HEK293 (cell line): ENCODE data around the gene NDUFB1.

Experiments
- CTCF ChIA-PET: fragments of 350-600 bp; formaldehyde crosslinking; extraction: SDS; loops from one replicate; lab custom pipeline; 2021; ENCODE audit warnings: antibody characterized with exemption; lab: Yijun Ruan, JAX
- POLR2A ChIA-PET: fragments of 300-600 bp; formaldehyde crosslinking; extraction: SDS; loops from one replicate; lab custom pipeline; 2020; ENCODE audit warnings: antibody characterized with exemption, inconsistent platforms; lab: Yijun Ruan, JAX
- H3K27ac ChIP-seq: fragments of 200-500 bp; sonication (Bioruptor generic); 2 replicates; pipeline ENCODE4 v1.5.1; 2014; ENCODE audit warnings: low read depth, low read length, control low read depth, inconsistent platforms; ENCODE audit errors: extremely low read depth
- H3K36me3 ChIP-seq, 2 experiments: fragments of 200-500 bp in 1 of 2; sonication (Bioruptor generic) in 1 of 2; 1 replicate in 1 of 2; 2 replicates in 1 of 2; pipeline ENCODE4 v1.5.1; 2014 to 2017; ENCODE audit warnings: inconsistent platforms in 2 of 2, low read length in 2 of 2; ENCODE audit not compliant: control insufficient read depth in 2 of 2, insufficient read depth in 1 of 2
- H3K4me1 ChIP-seq: fragments of 200-500 bp; sonication (Bioruptor generic); 2 replicates; pipeline ENCODE4 v1.5.1; 2014; ENCODE audit warnings: mild to moderate bottlenecking, low read length, inconsistent platforms; ENCODE audit not compliant: control insufficient read depth, insufficient read depth
- H3K4me3 ChIP-seq: 2 replicates; pipeline ENCODE4 v1.5.1; 2011; ENCODE audit warnings: low read depth, mild to moderate bottlenecking, control low read depth, low read length, moderate library complexity
- H3K9me3 ChIP-seq: fragments of 200-500 bp; sonication (Bioruptor generic); 2 replicates; pipeline ENCODE4 v1.5.1; 2014; ENCODE audit warnings: low read depth, low read length, inconsistent platforms; ENCODE audit not compliant: control insufficient read depth, insufficient read depth
- HOXA7 ChIP-seq: sonication (generic); formaldehyde crosslinking; IDR thresholded peaks from 2 replicates; pipeline ENCODE4 v1.8.1; 2022; ENCODE audit warnings: missing genetic modification reagents, borderline replicate concordance
- KLF9 ChIP-seq: fragments of 450-650 bp; formaldehyde crosslinking; IDR thresholded peaks from 2 replicates; pipeline ENCODE4 v1.5.1; 2016; ENCODE audit warnings: missing biosample characterization, missing genetic modification characterization, low read depth
- MYNN ChIP-seq: fragments of 450-650 bp; formaldehyde crosslinking; IDR thresholded peaks from 2 replicates; pipeline ENCODE4 v1.5.1; 2016; ENCODE audit warnings: missing biosample characterization, missing genetic modification characterization, borderline replicate concordance
- PRDM1 ChIP-seq: fragments of 450-650 bp; formaldehyde crosslinking; IDR thresholded peaks from 2 replicates; pipeline ENCODE4; 2016; ENCODE audit warnings: missing biosample characterization, missing genetic modification characterization
- TRIM28 ChIP-seq: IDR thresholded peaks from 2 replicates; pipeline ENCODE4 v1.6.1; 2011; ENCODE audit warnings: low read length, control low read depth, borderline replicate concordance
- ZFP37 ChIP-seq: fragments of 450-650 bp; formaldehyde crosslinking; IDR thresholded peaks from 2 replicates; pipeline ENCODE4 v1.5.1; 2016; ENCODE audit warnings: missing biosample characterization, missing genetic modification characterization
- ZNF175 ChIP-seq: fragments of 450-650 bp; formaldehyde crosslinking; IDR thresholded peaks from 2 replicates; pipeline ENCODE4 v1.5.1; 2016; ENCODE audit warnings: missing biosample characterization, missing genetic modification characterization
- ZNF214 ChIP-seq: fragments of 450-650 bp; formaldehyde crosslinking; IDR thresholded peaks from 2 replicates; pipeline ENCODE4 v1.5.1; 2017; ENCODE audit warnings: missing biosample characterization, mild to moderate bottlenecking, missing genetic modification characterization, borderline replicate concordance
- ZNF239 ChIP-seq: fragments of 450-650 bp; formaldehyde crosslinking; IDR thresholded peaks from 2 replicates; pipeline ENCODE4 v1.5.1; 2016; ENCODE audit warnings: missing biosample characterization, missing genetic modification characterization
- ZNF266 ChIP-seq: fragments of 450-650 bp; formaldehyde crosslinking; IDR thresholded peaks from 2 replicates; pipeline ENCODE4 v1.5.1; 2016; ENCODE audit warnings: missing biosample characterization, missing genetic modification characterization, low read depth
- ZNF302 ChIP-seq: fragments of 450-650 bp; formaldehyde crosslinking; IDR thresholded peaks from 2 replicates; pipeline ENCODE4 v1.5.1; 2016; ENCODE audit warnings: missing biosample characterization, missing genetic modification characterization, low read depth
- ZNF404 ChIP-seq: fragments of 450-650 bp; formaldehyde crosslinking; IDR thresholded peaks from 2 replicates; pipeline ENCODE4 v1.5.1; 2017; ENCODE audit warnings: missing biosample characterization, missing genetic modification characterization
- ZNF433 ChIP-seq: fragments of 450-650 bp; formaldehyde crosslinking; IDR thresholded peaks from 2 replicates; pipeline ENCODE4 v1.5.1; 2016; ENCODE audit warnings: missing biosample characterization, missing genetic modification characterization, low read depth
- ZNF544 ChIP-seq: fragments of 450-650 bp; formaldehyde crosslinking; IDR thresholded peaks from 2 replicates; pipeline ENCODE4 v1.5.0; 2017; ENCODE audit warnings: missing biosample characterization, missing genetic modification characterization
- ZNF560 ChIP-seq: fragments of 450-650 bp; formaldehyde crosslinking; IDR thresholded peaks from 2 replicates; pipeline ENCODE4 v1.5.1; 2017; ENCODE audit warnings: missing biosample characterization, missing genetic modification characterization, borderline replicate concordance
- ZNF777 ChIP-seq: fragments of 450-650 bp; formaldehyde crosslinking; IDR thresholded peaks from 2 replicates; pipeline ENCODE4 v1.5.1; 2017; ENCODE audit warnings: missing biosample characterization, missing genetic modification characterization, borderline replicate concordance
- ZNF791 ChIP-seq: fragments of 450-650 bp; formaldehyde crosslinking; IDR thresholded peaks from 2 replicates; pipeline ENCODE4 v1.5.1; 2016; ENCODE audit warnings: missing biosample characterization, missing genetic modification characterization
- ZSCAN18 ChIP-seq: fragments of 450-650 bp; formaldehyde crosslinking; IDR thresholded peaks from 2 replicates; pipeline ENCODE4 v1.5.1; 2016; ENCODE audit warnings: missing biosample characterization, missing genetic modification characterization
- TF ChIP-seq, protein P1 (sequence below): fragments of 450-650 bp; IDR thresholded peaks from 2 replicates; pipeline ENCODE4 v1.5.1; 2018; ENCODE audit warnings: missing biosample characterization, mild to moderate bottlenecking, missing genetic modification characterization
- TF ChIP-seq, protein P2 (sequence below): fragments of 450-650 bp; formaldehyde crosslinking; IDR thresholded peaks from 2 replicates; pipeline ENCODE4 v1.5.1; 2016; ENCODE audit warnings: missing biosample characterization, missing genetic modification characterization
- TF ChIP-seq, protein P3 (sequence below): fragments of 450-650 bp; formaldehyde crosslinking; IDR thresholded peaks from 2 replicates; pipeline ENCODE4 v1.5.1; 2017; ENCODE audit warnings: missing biosample characterization, missing genetic modification characterization
- TF ChIP-seq, protein P4 (sequence below): fragments of 450-650 bp; formaldehyde crosslinking; IDR thresholded peaks from 2 replicates; pipeline ENCODE4 v1.5.1; 2016; ENCODE audit warnings: missing biosample characterization, missing genetic modification characterization

Gene NDUFB1

GRCh38 chr14:92144708-92145107, 23.2 kb upstream of the NDUFB1 start (continued):
- no peak for TF ChIP-seq ZNF560
- no peak for TF ChIP-seq ZNF239
- TF ChIP-seq PRDM1 (tag by site-specific recombination), result no peak
- TF ChIP-seq TRIM28, result no peak
- TF ChIP-seq ZNF214, result no peak
- no peak for TF ChIP-seq MYNN (tag by site-specific recombination)
- TF ChIP-seq, all 188 proteins: peak for 0

DNA sequence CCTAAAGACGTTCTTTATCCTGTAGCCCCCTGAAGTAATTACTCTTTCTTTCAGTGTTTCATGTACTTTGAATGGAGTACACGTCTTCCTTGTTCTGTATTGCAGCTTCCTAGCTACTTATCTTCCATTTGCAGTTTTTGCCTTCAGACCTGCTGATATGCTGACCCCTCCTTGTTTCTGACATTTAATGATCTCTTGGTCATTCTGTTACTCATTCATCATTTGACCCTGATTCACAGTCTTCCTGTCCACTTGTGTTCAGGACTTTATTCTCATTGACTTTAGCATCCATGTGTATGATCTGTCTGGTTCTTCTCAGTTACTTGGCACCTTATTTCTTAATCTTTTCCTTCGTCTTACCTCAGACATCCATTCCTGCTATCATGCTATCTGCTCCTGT, 22.5 kb upstream of the NDUFB1 start:
- no peak overlapping the region for H3K27ac ChIP-seq
- ChIA-PET CTCF (interaction anchor here (0.9 to 1.9 kb wide), 2 partner anchors 9 kb away, joined by 3 to 12 read pairs; no protein-coding TSS in a partner anchor), POLR2A (no interaction called here)
- no peaks in the 10 kb centered on the region for H3K4me1 ChIP-seq
- H3K36me3 ChIP-seq, result peaks cover 69 to 81% of the 10 kb centered on the region in 2 experiments
- H3K9me3 ChIP-seq, result no peaks in the 10 kb centered on the region
- TF ChIP-seq ZFP37 (tag by site-specific recombination) (no peak), ZNF791 (no peak), ZNF433 (tag by site-specific recombination) (no peak), HOXA7 (no peak), PRDM1 (tag by site-specific recombination) (no peak), ZSCAN18 (tag by site-specific recombination) (no peak), ZNF544 (tag by site-specific recombination) (no peak), ZNF404 (tag by site-specific recombination) (no peak), KLF9 (tag by site-specific recombination) (no peak), ZNF175 (no peak), ZNF777 (no peak), ZNF266 (tag by site-specific recombination) (no peak), ZNF302 (tag by site-specific recombination) (no peak)
- TF ChIP-seq, protein P1, sequence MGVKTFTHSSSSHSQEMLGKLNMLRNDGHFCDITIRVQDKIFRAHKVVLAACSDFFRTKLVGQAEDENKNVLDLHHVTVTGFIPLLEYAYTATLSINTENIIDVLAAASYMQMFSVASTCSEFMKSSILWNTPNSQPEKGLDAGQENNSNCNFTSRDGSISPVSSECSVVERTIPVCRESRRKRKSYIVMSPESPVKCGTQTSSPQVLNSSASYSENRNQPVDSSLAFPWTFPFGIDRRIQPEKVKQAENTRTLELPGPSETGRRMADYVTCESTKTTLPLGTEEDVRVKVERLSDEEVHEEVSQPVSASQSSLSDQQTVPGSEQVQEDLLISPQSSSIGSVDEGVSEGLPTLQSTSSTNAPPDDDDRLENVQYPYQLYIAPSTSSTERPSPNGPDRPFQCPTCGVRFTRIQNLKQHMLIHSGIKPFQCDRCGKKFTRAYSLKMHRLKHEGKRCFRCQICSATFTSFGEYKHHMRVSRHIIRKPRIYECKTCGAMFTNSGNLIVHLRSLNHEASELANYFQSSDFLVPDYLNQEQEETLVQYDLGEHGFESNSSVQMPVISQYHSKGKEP (tag by site-specific recombination), result no peak
- TF ChIP-seq, protein P2, sequence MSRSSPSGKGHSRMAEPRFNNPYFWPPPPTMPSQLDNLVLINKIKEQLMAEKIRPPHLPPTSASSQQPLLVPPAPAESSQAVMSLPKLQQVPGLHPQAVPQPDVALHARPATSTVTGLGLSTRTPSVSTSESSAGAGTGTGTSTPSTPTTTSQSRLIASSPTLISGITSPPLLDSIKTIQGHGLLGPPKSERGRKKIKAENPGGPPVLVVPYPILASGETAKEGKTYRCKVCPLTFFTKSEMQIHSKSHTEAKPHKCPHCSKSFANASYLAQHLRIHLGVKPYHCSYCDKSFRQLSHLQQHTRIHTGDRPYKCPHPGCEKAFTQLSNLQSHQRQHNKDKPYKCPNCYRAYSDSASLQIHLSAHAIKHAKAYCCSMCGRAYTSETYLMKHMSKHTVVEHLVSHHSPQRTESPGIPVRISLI, result no peak
- TF ChIP-seq, protein P3, sequence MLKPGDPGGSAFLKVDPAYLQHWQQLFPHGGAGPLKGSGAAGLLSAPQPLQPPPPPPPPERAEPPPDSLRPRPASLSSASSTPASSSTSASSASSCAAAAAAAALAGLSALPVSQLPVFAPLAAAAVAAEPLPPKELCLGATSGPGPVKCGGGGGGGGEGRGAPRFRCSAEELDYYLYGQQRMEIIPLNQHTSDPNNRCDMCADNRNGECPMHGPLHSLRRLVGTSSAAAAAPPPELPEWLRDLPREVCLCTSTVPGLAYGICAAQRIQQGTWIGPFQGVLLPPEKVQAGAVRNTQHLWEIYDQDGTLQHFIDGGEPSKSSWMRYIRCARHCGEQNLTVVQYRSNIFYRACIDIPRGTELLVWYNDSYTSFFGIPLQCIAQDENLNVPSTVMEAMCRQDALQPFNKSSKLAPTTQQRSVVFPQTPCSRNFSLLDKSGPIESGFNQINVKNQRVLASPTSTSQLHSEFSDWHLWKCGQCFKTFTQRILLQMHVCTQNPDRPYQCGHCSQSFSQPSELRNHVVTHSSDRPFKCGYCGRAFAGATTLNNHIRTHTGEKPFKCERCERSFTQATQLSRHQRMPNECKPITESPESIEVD (tag by site-specific recombination), result no peak
- TF ChIP-seq, protein P4, sequence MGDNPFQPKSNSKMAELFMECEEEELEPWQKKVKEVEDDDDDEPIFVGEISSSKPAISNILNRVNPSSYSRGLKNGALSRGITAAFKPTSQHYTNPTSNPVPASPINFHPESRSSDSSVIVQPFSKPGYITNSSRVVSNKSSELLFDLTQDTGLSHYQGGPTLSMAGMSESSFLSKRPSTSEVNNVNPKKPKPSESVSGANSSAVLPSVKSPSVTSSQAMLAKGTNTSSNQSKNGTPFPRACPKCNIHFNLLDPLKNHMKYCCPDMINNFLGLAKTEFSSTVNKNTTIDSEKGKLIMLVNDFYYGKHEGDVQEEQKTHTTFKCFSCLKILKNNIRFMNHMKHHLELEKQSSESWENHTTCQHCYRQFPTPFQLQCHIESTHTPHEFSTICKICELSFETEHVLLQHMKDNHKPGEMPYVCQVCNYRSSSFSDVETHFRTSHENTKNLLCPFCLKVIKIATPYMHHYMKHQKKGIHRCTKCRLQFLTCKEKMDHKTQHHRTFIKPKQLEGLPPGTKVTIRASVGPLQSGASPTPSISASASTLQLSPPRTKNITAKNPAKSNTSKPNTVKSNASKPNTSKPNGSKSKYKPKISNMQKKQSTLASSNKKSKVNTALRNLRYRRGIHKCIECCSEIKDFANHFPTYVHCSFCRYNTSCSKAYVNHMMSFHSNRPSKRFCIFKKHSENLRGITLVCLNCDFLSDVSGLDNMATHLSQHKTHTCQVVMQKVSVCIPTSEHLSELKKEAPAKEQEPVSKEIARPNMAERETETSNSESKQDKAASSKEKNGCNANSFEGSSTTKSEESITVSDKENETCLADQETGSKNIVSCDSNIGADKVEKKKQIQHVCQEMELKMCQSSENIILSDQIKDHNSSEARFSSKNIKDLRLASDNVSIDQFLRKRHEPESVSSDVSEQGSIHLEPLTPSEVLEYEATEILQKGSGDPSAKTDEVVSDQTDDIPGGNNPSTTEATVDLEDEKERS, result no peak
- no peak overlapping the region for H3K4me3 ChIP-seq
